Choroid plexus epithelial cell (primary cell): Measurements from ENCODE around the gene S1PR2.
"Not testable (repeated sequence)": the region's sequence is repeated elsewhere in the genome, so short reads cannot be mapped to it uniquely, and the experiment has no call there.

Experiments used
- DNase-seq: peaks from one replicate; pipeline ENCODE4 v3.0.0-alpha.2; 2010; ENCODE audit warnings: low read depth
- H3K4me3 ChIP-seq: 2 replicates; pipeline ENCODE4 v1.5.1; 2011; ENCODE audit warnings: low read depth, mild to moderate bottlenecking, control low read depth, low read length, moderate library complexity
- CTCF ChIP-seq: conservative IDR thresholded peaks from 2 replicates; pipeline ENCODE4 v1.5.1; 2011; ENCODE audit warnings: low read depth, mild to moderate bottlenecking, control low read depth, inconsistent platforms, low read length, moderate library complexity

S1PR2 gene

GRCh38 chr19:10254244-10254643 lies 23.1 kb upstream of the S1PR2 start:
- H3K4me3 ChIP-seq, result no peak overlapping the region
- DNase-seq, result no peak
- TF ChIP-seq CTCF, result no peak

GRCh38 chr19:10252707-10253106 lies 21.6 kb upstream of the S1PR2 start:
- no peak for DNase-seq
- TF ChIP-seq CTCF, result no peak

GRCh38 chr19:10251792-10252694 lies 20.9 kb upstream of the S1PR2 start, which contains the start of gene MRPL4:
MRPL4 (plus strand) TSS chr19:10252214; CDS start chr19:10252254, 40 bp downstream.
- TF ChIP-seq CTCF, result no peak
- DNase-seq, result peak; percentile 99
- H3K4me3 ChIP-seq, result peak within 1 kb of the TSS; percentile 99

More at GRCh38 chr19:10252707-10253106, 21.6 kb upstream of the S1PR2 start:
- peak overlapping the region; percentile 99 for H3K4me3 ChIP-seq

GRCh38 chr19:10246511-10246910 lies 15.4 kb upstream of the S1PR2 start:
- no peak overlapping the region for H3K4me3 ChIP-seq
- no peak for DNase-seq
- no peak for TF ChIP-seq CTCF

GRCh38 chr19:10245189-10245939 lies 14.2 kb upstream of the S1PR2 start:
- no peak overlapping the region for H3K4me3 ChIP-seq
- no peak for TF ChIP-seq CTCF
- DNase-seq, result no peak

GRCh38 chr19:10243606-10244005 lies 12.5 kb upstream of the S1PR2 start:
- no peak overlapping the region for H3K4me3 ChIP-seq
- TF ChIP-seq CTCF, result no peak
- no peak for DNase-seq

- DNase-seq, H3K4me3 ChIP-seq: not testable (repeated sequence)
Measured at GRCh38 chr19:10241826-10242449, 10.8 kb upstream of the S1PR2 start.
